MCF 10A (cell line): ENCODE results near the gene SLC8A3. TPM values are rescaled to one million over a fixed set of nuclear protein-coding genes. Genes with fewer than 3 reads are reported as not detected.

ENCODE experiments used
- BruUV-seq: library from RNA; stranded (reverse); fragments of 400-500 nt; replicated peaks from 2 replicates; lab custom pipeline; 2021; lab: Mats Ljungman, UMichigan
- CTCF ChIA-PET: fragments of 300-600 bp; sonication (Branson Sonifier 250); formaldehyde crosslinking; extraction: SDS; loops from one replicate; lab custom pipeline; 2021; ENCODE audit warnings: antibody characterized with exemption, inconsistent platforms; lab: Yijun Ruan, JAX
- POLR2A ChIA-PET: fragments of 300-600, 350-650 bp; sonication (Branson Sonifier 250); formaldehyde crosslinking; extraction: SDS; loops from one replicate; lab custom pipeline; 2020; ENCODE audit warnings: antibody characterized with exemption, inconsistent platforms; lab: Yijun Ruan, JAX
- DNase-seq: peaks from one replicate; pipeline ENCODE4 v3.0.0-alpha.2; 2018; ENCODE audit not compliant: unreplicated experiment
- H3K27ac Mint-ChIP-seq: one replicate; pipeline ENCODE4 v1.8.0; 2022; ENCODE audit warnings: mild to moderate bottlenecking, low read depth, mixed read lengths; ENCODE audit not compliant: unreplicated experiment
- H3K27me3 Mint-ChIP-seq: one replicate; pipeline ENCODE4 v1.8.0; 2022; ENCODE audit warnings: mixed read lengths; ENCODE audit not compliant: insufficient read depth, unreplicated experiment
- H3K36me3 Mint-ChIP-seq: one replicate; pipeline ENCODE4 v1.8.0; 2022; ENCODE audit warnings: mild to moderate bottlenecking, moderate library complexity, mixed read lengths; ENCODE audit not compliant: insufficient read depth, unreplicated experiment
- H3K4me1 Mint-ChIP-seq: one replicate; pipeline ENCODE4 v1.8.0; 2022; ENCODE audit warnings: mixed read lengths; ENCODE audit not compliant: insufficient read depth, unreplicated experiment
- H3K4me3 Mint-ChIP-seq: one replicate; pipeline ENCODE4 v1.8.0; 2022; ENCODE audit warnings: mild to moderate bottlenecking, moderate library complexity, mixed read lengths; ENCODE audit not compliant: unreplicated experiment
- H3K9me3 Mint-ChIP-seq: one replicate; pipeline ENCODE4 v1.8.0; 2022; ENCODE audit warnings: mixed read lengths; ENCODE audit not compliant: unreplicated experiment
- CTCF ChIP-seq: fragments of 200-600 bp; IDR thresholded peaks from one replicate; pipeline ENCODE4 v1.8.0; 2022; ENCODE audit warnings: antibody characterized with exemption, mild to moderate bottlenecking; ENCODE audit not compliant: unreplicated experiment
- intact Hi-C: fragments of 100-400 bp; cut with micrococcal nuclease; formaldehyde crosslinking; loops from 2 replicates; pipeline ENCODE4 v1.14.1; 2022
- total RNA-seq: library from RNA; stranded (reverse); gene quantifications from 2 replicates; pipeline ENCODE4 v1.2.3, GENCODE V29; 2022

SLC8A3 gene
- total RNA-seq, 1 experiment from 2014 or later, result not detected

- Mint-ChIP-seq H3K36me3 (no peaks in the 10 kb centered on the region), H3K9me3 (no peaks in the 10 kb centered on the region), H3K4me1 (no peaks in the 10 kb centered on the region), H3K27ac (no peak overlapping the region), H3K4me3 (no peak overlapping the region), H3K27me3 (peaks cover 38% of the 10 kb centered on the region)
- ChIA-PET POLR2A (no interaction called here), CTCF (interaction anchor here (0.7 kb wide), 3 partner anchors 30 to 244 kb away, joined by 4 read pairs; no protein-coding TSS in a partner anchor)
- no peak for TF ChIP-seq CTCF
- no TSS peak for BruUV-seq
- no peak for DNase-seq
- intact Hi-C loops, result no loop called here
Observed at GRCh38 chr14:70121521-70121920, 67.2 kb downstream of the SLC8A3 start.

GRCh38 chr14:70118064-70118463 lies 70.7 kb downstream of the SLC8A3 start:
- no peaks in the 10 kb centered on the region for H3K4me1 Mint-ChIP-seq
- TF ChIP-seq CTCF, result no peak
- ChIA-PET POLR2A (interaction anchor here (0.6 kb wide), 1 partner anchor 8 kb away, joined by 3 read pairs; no protein-coding TSS in a partner anchor), CTCF (no interaction called here)
- no peak overlapping the region for H3K4me3 Mint-ChIP-seq
- BruUV-seq, result no TSS peak
- no peak overlapping the region for H3K27ac Mint-ChIP-seq
- H3K27me3 Mint-ChIP-seq, result peaks cover 26% of the 10 kb centered on the region
- intact Hi-C loops, result no loop called here
- no peak for DNase-seq
- no peaks in the 10 kb centered on the region for H3K9me3 Mint-ChIP-seq
- H3K36me3 Mint-ChIP-seq, result no peaks in the 10 kb centered on the region

GRCh38 chr14:70116278-70116677 lies 72.5 kb downstream of the SLC8A3 start:
- Mint-ChIP-seq H3K36me3 (no peaks in the 10 kb centered on the region), H3K9me3 (no peaks in the 10 kb centered on the region), H3K4me3 (no peak overlapping the region), H3K27ac (no peak overlapping the region), H3K27me3 (peaks cover 44% of the 10 kb centered on the region), H3K4me1 (no peaks in the 10 kb centered on the region)
- intact Hi-C loops, result no loop called here
- no TSS peak for BruUV-seq
- ChIA-PET CTCF (no interaction called here), POLR2A (no interaction called here)
- no peak for DNase-seq
- TF ChIP-seq CTCF, result no peak

GRCh38 chr14:70114621-70115156 lies 74.1 kb downstream of the SLC8A3 start:
- Mint-ChIP-seq H3K27me3 (peaks cover 55% of the 10 kb centered on the region), H3K4me1 (no peaks in the 10 kb centered on the region), H3K4me3 (no peak overlapping the region), H3K27ac (no peak overlapping the region), H3K9me3 (no peaks in the 10 kb centered on the region), H3K36me3 (no peaks in the 10 kb centered on the region)
- intact Hi-C loops, result no loop called here
- CTCF ChIA-PET, result no interaction called here
- no peak for TF ChIP-seq CTCF
- no peak for DNase-seq
- BruUV-seq, result no TSS peak
- POLR2A ChIA-PET, result no interaction called here
